PC-9 (cell line): Measurements from ENCODE around the gene FNIP2.

ENCODE experiments used
- CTCF ChIP-seq: fragments of 200-600 bp; sonication (generic); conservative IDR thresholded peaks from 2 replicates; pipeline ENCODE4 v1.6.1; 2017; ENCODE audit warnings: mixed run types, antibody characterized with exemption, mild to moderate bottlenecking, moderate library complexity
- EZH2 ChIP-seq: fragments of 200-600 bp; sonication (generic); IDR thresholded peaks from 2 replicates; pipeline ENCODE4 v1.8.0; 2017; ENCODE audit warnings: antibody characterized with exemption, low read depth

- TF ChIP-seq CTCF (no peak), EZH2 (no peak)
Measured at GRCh38 chr4:158787709-158788475, 19.1 kb downstream of the FNIP2 start.
